Body of pancreas (tissue), 4 donors: ENCODE results near the gene ZNF416.

Experiments used
- POLR2A ChIP-seq, 3 donors: fragments of 450-650 bp; IDR thresholded peaks; one replicate each; pipeline ENCODE4 v1.6.1; 2016; ENCODE audit warnings: antibody characterized with exemption in 3 of 3, mild to moderate bottlenecking in 2 of 3
- TF ChIP-seq, protein P1 (sequence below), 7 experiments: fragments of 450-650 bp in 4 of 7; fragments of 200-600 bp in 3 of 7; sonication (generic) in 3 of 7; IDR thresholded peaks; one replicate each; pipeline ENCODE4 v1.5.1; 2016 to 2019; ENCODE audit warnings: antibody characterized with exemption in 7 of 7

DNA sequence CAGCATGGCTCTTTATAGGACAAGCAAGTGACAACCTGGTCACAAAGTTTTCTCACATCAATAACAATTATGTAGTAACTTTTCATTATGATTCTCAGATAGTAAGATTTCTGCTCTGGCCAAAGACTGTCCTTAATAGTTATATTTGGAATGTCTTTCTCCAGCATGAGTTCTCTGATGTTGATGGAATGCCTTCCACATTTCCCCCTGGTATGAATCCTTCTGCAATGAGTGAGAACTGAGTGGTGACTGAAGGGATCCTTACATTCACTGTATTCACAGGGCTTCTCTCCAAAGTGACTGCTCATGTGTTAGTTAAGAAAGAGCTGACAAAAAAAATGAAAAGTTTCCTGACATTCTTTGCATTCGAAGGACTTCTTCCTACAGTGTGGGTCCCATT lies 32.2 kb downstream of the ZNF416 start:
- TF ChIP-seq, protein P1, sequence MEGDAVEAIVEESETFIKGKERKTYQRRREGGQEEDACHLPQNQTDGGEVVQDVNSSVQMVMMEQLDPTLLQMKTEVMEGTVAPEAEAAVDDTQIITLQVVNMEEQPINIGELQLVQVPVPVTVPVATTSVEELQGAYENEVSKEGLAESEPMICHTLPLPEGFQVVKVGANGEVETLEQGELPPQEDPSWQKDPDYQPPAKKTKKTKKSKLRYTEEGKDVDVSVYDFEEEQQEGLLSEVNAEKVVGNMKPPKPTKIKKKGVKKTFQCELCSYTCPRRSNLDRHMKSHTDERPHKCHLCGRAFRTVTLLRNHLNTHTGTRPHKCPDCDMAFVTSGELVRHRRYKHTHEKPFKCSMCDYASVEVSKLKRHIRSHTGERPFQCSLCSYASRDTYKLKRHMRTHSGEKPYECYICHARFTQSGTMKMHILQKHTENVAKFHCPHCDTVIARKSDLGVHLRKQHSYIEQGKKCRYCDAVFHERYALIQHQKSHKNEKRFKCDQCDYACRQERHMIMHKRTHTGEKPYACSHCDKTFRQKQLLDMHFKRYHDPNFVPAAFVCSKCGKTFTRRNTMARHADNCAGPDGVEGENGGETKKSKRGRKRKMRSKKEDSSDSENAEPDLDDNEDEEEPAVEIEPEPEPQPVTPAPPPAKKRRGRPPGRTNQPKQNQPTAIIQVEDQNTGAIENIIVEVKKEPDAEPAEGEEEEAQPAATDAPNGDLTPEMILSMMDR (IDR thresholded peaks at IDR 0.05): no peak
- TF ChIP-seq POLR2A (IDR thresholded peaks at IDR 0.05): no peak
